Measurements from ENCODE around the gene TBC1D16. TPM values are rescaled to one million over a fixed set of nuclear protein-coding genes. Genes with fewer than 3 reads are reported as not detected.

Gene TBC1D16
- total RNA-seq, 1 experiment from 2014 or later, result 21.1 TPM

- peaks cover 28% of the 10 kb centered on the region for H3K36me3 Mint-ChIP-seq (ENCODE audit: insufficient read depth, unreplicated experiment)
- no peaks in the 10 kb centered on the region for H3K27me3 Mint-ChIP-seq (ENCODE audit: insufficient read depth, unreplicated experiment)
- intact Hi-C loops (cut with micrococcal nuclease), result no loop called here
- no peak overlapping the region for H3K4me3 Mint-ChIP-seq (ENCODE audit: unreplicated experiment)
- H3K27ac Mint-ChIP-seq (ENCODE audit: low read depth, unreplicated experiment), result peak overlapping the region; percentile 73
- H3K4me1 Mint-ChIP-seq (ENCODE audit: insufficient read depth, unreplicated experiment), result peaks cover 17% of the 10 kb centered on the region
- no peak for TF ChIP-seq CTCF (IDR thresholded peaks at IDR 0.05; ENCODE audit: unreplicated experiment)
- no peaks in the 10 kb centered on the region for H3K9me3 Mint-ChIP-seq (ENCODE audit: unreplicated experiment)
- BruUV-seq (replicated peaks), result no TSS peak
- CTCF ChIA-PET, result no interaction called here
- DNase-seq (ENCODE audit: unreplicated experiment), result peak; percentile 64
- POLR2A ChIA-PET, result interaction anchor here (0.6 to 1.6 kb wide), 3 partner anchors 23 to 335 kb away, joined by 3 to 7 read pairs (median 4); no protein-coding TSS in a partner anchor
Measured at GRCh38 chr17:79970576-79971068, 65.0 kb downstream of the TBC1D16 start.

GRCh38 chr17:79969906-79970305, 65.8 kb downstream of the TBC1D16 start:
- H3K27me3 Mint-ChIP-seq (ENCODE audit: insufficient read depth, unreplicated experiment), result no peaks in the 10 kb centered on the region
- peaks cover 17% of the 10 kb centered on the region for H3K4me1 Mint-ChIP-seq (ENCODE audit: insufficient read depth, unreplicated experiment)
- DNase-seq (ENCODE audit: unreplicated experiment), result no peak
- H3K9me3 Mint-ChIP-seq (ENCODE audit: unreplicated experiment), result no peaks in the 10 kb centered on the region
- H3K4me3 Mint-ChIP-seq (ENCODE audit: unreplicated experiment), result no peak overlapping the region
- intact Hi-C loops (cut with micrococcal nuclease), result no loop called here
- H3K27ac Mint-ChIP-seq (ENCODE audit: low read depth, unreplicated experiment), result peak overlapping the region; percentile 73
- CTCF ChIA-PET, result no interaction called here
- BruUV-seq (replicated peaks), result no TSS peak
- TF ChIP-seq CTCF (IDR thresholded peaks at IDR 0.05; ENCODE audit: unreplicated experiment), result no peak
- POLR2A ChIA-PET, result interaction anchor here (0.6 to 1.6 kb wide), 2 partner anchors 23 to 133 kb away, joined by 4 to 7 read pairs; no protein-coding TSS in a partner anchor
- H3K36me3 Mint-ChIP-seq (ENCODE audit: insufficient read depth, unreplicated experiment), result peaks cover 27% of the 10 kb centered on the region

- Mint-ChIP-seq H3K4me3 (ENCODE audit: unreplicated experiment) (no peak overlapping the region), H3K4me1 (ENCODE audit: insufficient read depth, unreplicated experiment) (peaks cover 17% of the 10 kb centered on the region), H3K9me3 (ENCODE audit: unreplicated experiment) (no peaks in the 10 kb centered on the region), H3K36me3 (ENCODE audit: insufficient read depth, unreplicated experiment) (peaks cover 25% of the 10 kb centered on the region), H3K27ac (ENCODE audit: low read depth, unreplicated experiment) (no peak overlapping the region), H3K27me3 (ENCODE audit: insufficient read depth, unreplicated experiment) (no peaks in the 10 kb centered on the region)
- no peak for DNase-seq (ENCODE audit: unreplicated experiment)
- ChIA-PET CTCF (interaction anchor here (0.6 kb wide), 2 partner anchors 13 to 923 kb away, joined by 4 to 5 read pairs; no protein-coding TSS in a partner anchor), POLR2A (interaction anchor here (0.6 kb wide), 1 partner anchor 65 kb away, joined by 4 read pairs; no protein-coding TSS in a partner anchor)
- TF ChIP-seq CTCF (IDR thresholded peaks at IDR 0.05; ENCODE audit: unreplicated experiment), result no peak
- intact Hi-C loops (cut with micrococcal nuclease), result no loop called here
- no TSS peak for BruUV-seq (replicated peaks)
Measured at GRCh38 chr17:79968116-79968515, 67.6 kb downstream of the TBC1D16 start.

- CTCF ChIA-PET, result no interaction called here
Measured at GRCh38 chr17:79966681-79967080, 69.0 kb downstream of the TBC1D16 start.

More at GRCh38 chr17:79966681-79967080, 69.0 kb downstream of the TBC1D16 start:
- Mint-ChIP-seq H3K27me3 (ENCODE audit: insufficient read depth, unreplicated experiment) (no peaks in the 10 kb centered on the region), H3K9me3 (ENCODE audit: unreplicated experiment) (no peaks in the 10 kb centered on the region), H3K27ac (ENCODE audit: low read depth, unreplicated experiment) (no peak overlapping the region), H3K4me1 (ENCODE audit: insufficient read depth, unreplicated experiment) (peaks cover 17% of the 10 kb centered on the region), H3K36me3 (ENCODE audit: insufficient read depth, unreplicated experiment) (peaks cover 13% of the 10 kb centered on the region), H3K4me3 (ENCODE audit: unreplicated experiment) (no peak overlapping the region)
- no peak for DNase-seq (ENCODE audit: unreplicated experiment)
- intact Hi-C loops (cut with micrococcal nuclease), result no loop called here
- POLR2A ChIA-PET, result no interaction called here
- BruUV-seq (replicated peaks), result no TSS peak
- TF ChIP-seq CTCF (IDR thresholded peaks at IDR 0.05; ENCODE audit: unreplicated experiment), result no peak
